Measurements from ENCODE around the gene HEPN1.

HEPN1 gene

GRCh38 chr11:124918950-124919349 lies at the start of gene HEPN1:
Gene HEPN1 (plus strand): TSS chr11:124919250.
- Histone ChIP-seq H3K27me3 (ENCODE audit: insufficient read depth, low read depth, severe bottlenecking) (no peaks in the 10 kb centered on the region), H3K27ac (no peak within 1 kb of the TSS)

GRCh38 chr11:124869331-124869730 lies 49.7 kb upstream of the HEPN1 start:
- Histone ChIP-seq H3K27ac (no peak overlapping the region), H3K36me3 (no peaks in the 10 kb centered on the region), H3K9me3 (ENCODE audit: severe bottlenecking) (no peaks in the 10 kb centered on the region), H3K27me3 (ENCODE audit: insufficient read depth, low read depth, severe bottlenecking) (peaks cover 37% of the 10 kb centered on the region), H3K4me3 (ENCODE audit: low read depth, low read length) (no peak overlapping the region)
- DNase-seq: no peak
- no peak for TF ChIP-seq CTCF (IDR thresholded peaks at IDR 0.05; ENCODE audit: low read depth, low read length)

More at GRCh38 chr11:124918950-124919349, at the start of gene HEPN1:
- H3K9me3 ChIP-seq (ENCODE audit: severe bottlenecking): no peaks in the 10 kb centered on the region
- no peak for TF ChIP-seq CTCF (IDR thresholded peaks at IDR 0.05; ENCODE audit: low read depth, low read length)
- no peak within 1 kb of the TSS for H3K4me3 ChIP-seq (ENCODE audit: low read depth, low read length)
- DNase-seq: no peak
- no peaks in the 10 kb centered on the region for H3K36me3 ChIP-seq

DNA sequence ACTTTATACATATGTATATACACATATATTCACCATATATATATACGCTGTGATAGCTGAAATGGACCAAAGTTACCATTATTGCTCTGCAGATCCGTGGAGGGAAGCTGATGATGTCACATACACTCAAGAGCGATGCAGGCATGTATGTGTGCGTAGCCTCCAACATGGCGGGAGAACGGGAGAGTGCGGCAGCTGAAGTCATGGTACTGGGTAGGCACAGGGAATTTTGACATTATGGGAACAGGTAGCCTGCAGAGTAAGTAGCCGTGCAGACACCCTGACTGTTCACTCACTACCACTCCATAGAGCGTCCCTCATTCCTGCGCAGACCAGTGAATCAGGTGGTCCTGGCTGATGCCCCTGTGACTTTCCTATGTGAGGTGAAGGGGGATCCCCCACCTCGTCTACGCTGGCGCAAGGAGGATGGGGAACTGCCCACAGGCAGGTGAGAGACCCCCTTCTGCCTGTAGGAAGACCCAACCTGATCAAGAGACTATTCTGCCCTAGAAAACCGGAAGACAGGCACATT lies 49.1 kb upstream of the HEPN1 start:
- no peak overlapping the region for H3K27ac ChIP-seq
- peaks cover 31% of the 10 kb centered on the region for H3K27me3 ChIP-seq (ENCODE audit: insufficient read depth, low read depth, severe bottlenecking)
- no peaks in the 10 kb centered on the region for H3K36me3 ChIP-seq
- no peak overlapping the region for H3K4me3 ChIP-seq (ENCODE audit: low read depth, low read length)
- no peaks in the 10 kb centered on the region for H3K9me3 ChIP-seq (ENCODE audit: severe bottlenecking)
- TF ChIP-seq CTCF (IDR thresholded peaks at IDR 0.05; ENCODE audit: low read depth, low read length): no peak
- no peak for DNase-seq

DNA sequence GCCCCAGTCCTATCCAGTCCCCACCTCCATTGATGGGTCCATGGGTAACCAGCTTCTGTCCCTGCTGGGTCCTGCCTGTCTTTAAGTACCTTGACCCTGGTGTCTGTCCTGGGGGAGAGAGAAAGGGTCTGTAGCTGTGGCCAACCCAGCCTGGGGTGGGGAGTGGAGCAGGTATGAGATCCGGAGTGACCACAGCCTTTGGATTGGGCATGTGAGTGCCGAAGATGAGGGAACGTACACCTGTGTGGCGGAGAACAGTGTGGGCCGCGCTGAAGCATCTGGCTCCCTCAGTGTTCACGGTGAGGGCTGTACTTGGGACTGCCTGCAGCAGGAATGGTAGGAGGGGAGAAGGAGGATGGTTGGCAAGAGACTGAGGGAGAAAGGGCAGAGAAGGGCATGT lies 48.6 kb upstream of the HEPN1 start:
- no peak for DNase-seq
- Histone ChIP-seq H3K4me3 (ENCODE audit: low read depth, low read length) (no peak overlapping the region), H3K36me3 (no peaks in the 10 kb centered on the region), H3K27me3 (ENCODE audit: insufficient read depth, low read depth, severe bottlenecking) (peaks cover 26% of the 10 kb centered on the region), H3K27ac (no peak overlapping the region), H3K9me3 (ENCODE audit: severe bottlenecking) (no peaks in the 10 kb centered on the region)
- no peak for TF ChIP-seq CTCF (IDR thresholded peaks at IDR 0.05; ENCODE audit: low read depth, low read length)

- no peaks in the 10 kb centered on the region for H3K9me3 ChIP-seq (ENCODE audit: severe bottlenecking)
- TF ChIP-seq CTCF (IDR thresholded peaks at IDR 0.05; ENCODE audit: low read depth, low read length): no peak
- no peak for DNase-seq
- no peak overlapping the region for H3K4me3 ChIP-seq (ENCODE audit: low read depth, low read length)
- H3K27ac ChIP-seq: no peak overlapping the region
- H3K27me3 ChIP-seq (ENCODE audit: insufficient read depth, low read depth, severe bottlenecking): peaks cover 7% of the 10 kb centered on the region
- H3K36me3 ChIP-seq: no peaks in the 10 kb centered on the region
Measured at GRCh38 chr11:124872280-124872679, 46.8 kb upstream of the HEPN1 start.

- Histone ChIP-seq H3K27ac (no peak overlapping the region), H3K4me3 (ENCODE audit: low read depth, low read length) (no peak overlapping the region), H3K36me3 (no peaks in the 10 kb centered on the region), H3K9me3 (ENCODE audit: severe bottlenecking) (no peaks in the 10 kb centered on the region), H3K27me3 (ENCODE audit: insufficient read depth, low read depth, severe bottlenecking) (peaks cover 6% of the 10 kb centered on the region)
- no peak for TF ChIP-seq CTCF (IDR thresholded peaks at IDR 0.05; ENCODE audit: low read depth, low read length)
- DNase-seq: no peak
Measured at GRCh38 chr11:124872741-124873140, 46.3 kb upstream of the HEPN1 start.

Data from WERI-Rb-1 (cell line).